ENCODE data around the gene PRDM16. TPM values are rescaled to one million over a fixed set of nuclear protein-coding genes. Genes with fewer than 3 reads are reported as not detected.

Gene PRDM16
- total RNA-seq, 1 experiment from 2014 or later = 22.3 TPM

GRCh38 chr1:3176820-3177219, 107.8 kb downstream of the PRDM16 start:
- H3K4me3 ChIP-seq (ENCODE audit: low read depth in 2 of 2, low read length in 2 of 2) = no peak overlapping the region
- H3K27me3 ChIP-seq (ENCODE audit: control insufficient read depth, insufficient read depth, low read length) = no peaks in the 10 kb centered on the region
- no peak overlapping the region for H3K27ac ChIP-seq (ENCODE audit: low read length)
- no peaks in the 10 kb centered on the region for H3K4me1 ChIP-seq (ENCODE audit: control insufficient read depth, insufficient read depth, low read length)
- no peaks in the 10 kb centered on the region for H3K9me3 ChIP-seq (ENCODE audit: control insufficient read depth, insufficient read depth, low read depth, low read length)
- DNase-seq (ENCODE audit: low read depth, low spot score) (no peak), ATAC-seq (no peak)
- intact Hi-C loops (cut with micrococcal nuclease; ENCODE audit: unreplicated experiment) (no loop called here), in situ Hi-C loops (cut with HindIII; ENCODE audit: low pct_unique_long_range_greater_than_20kb, low sequenced_read_pairs) (no loop called here)
- TF ChIP-seq CTCF (IDR thresholded peaks at IDR 0.05) (no peak), POLR2AphosphoS5 (IDR thresholded peaks at IDR 0.05; ENCODE audit: low read depth, low read length) (no peak), SIN3A (IDR thresholded peaks at IDR 0.05; ENCODE audit: borderline replicate concordance, insufficient read depth, low read depth, low read length) (no peak), TCF7L2 (IDR thresholded peaks at IDR 0.05; ENCODE audit: low read depth, low read length) (no peak), REST (IDR thresholded peaks at IDR 0.05; ENCODE audit: insufficient read depth in 1 of 2, low read depth in 2 of 2, low read length in 1 of 2) (no peak)
- TSS peak; percentile 70 for BruUV-seq (replicated peaks)
- POLR2A ChIA-PET = no interaction called here
- CTCF ChIA-PET = no interaction called here
- H3K36me3 ChIP-seq (ENCODE audit: control insufficient read depth, insufficient read depth, low read length) = no peaks in the 10 kb centered on the region

- intact Hi-C loops (cut with micrococcal nuclease; ENCODE audit: unreplicated experiment) (no loop called here), in situ Hi-C loops (cut with HindIII; ENCODE audit: low pct_unique_long_range_greater_than_20kb, low sequenced_read_pairs) (no loop called here)
- no peak overlapping the region for H3K27ac ChIP-seq (ENCODE audit: low read length)
- ATAC-seq = no peak
- TF ChIP-seq POLR2AphosphoS5 (IDR thresholded peaks at IDR 0.05; ENCODE audit: low read depth, low read length) = no peak
- TF ChIP-seq TCF7L2 (IDR thresholded peaks at IDR 0.05; ENCODE audit: low read depth, low read length) = no peak
- no peak for TF ChIP-seq SIN3A (IDR thresholded peaks at IDR 0.05; ENCODE audit: borderline replicate concordance, insufficient read depth, low read depth, low read length)
- TF ChIP-seq REST (IDR thresholded peaks at IDR 0.05; ENCODE audit: insufficient read depth in 1 of 2, low read depth in 2 of 2, low read length in 1 of 2) = no peak
- TF ChIP-seq CTCF (IDR thresholded peaks at IDR 0.05) = no peak
- no peak for DNase-seq (ENCODE audit: low read depth, low spot score)
- no TSS peak for BruUV-seq (replicated peaks)
- POLR2A ChIA-PET = no interaction called here
- H3K36me3 ChIP-seq (ENCODE audit: control insufficient read depth, insufficient read depth, low read length) = no peaks in the 10 kb centered on the region
- H3K9me3 ChIP-seq (ENCODE audit: control insufficient read depth, insufficient read depth, low read depth, low read length) = no peaks in the 10 kb centered on the region
- no peaks in the 10 kb centered on the region for H3K27me3 ChIP-seq (ENCODE audit: control insufficient read depth, insufficient read depth, low read length)
- CTCF ChIA-PET = no interaction called here
- H3K4me3 ChIP-seq (ENCODE audit: low read depth in 2 of 2, low read length in 2 of 2) = no peak overlapping the region
- H3K4me1 ChIP-seq (ENCODE audit: control insufficient read depth, insufficient read depth, low read length) = no peaks in the 10 kb centered on the region
These were observed 109.3 kb downstream of the PRDM16 start for GRCh38 chr1:3178279-3178678.
